ENCODE measurements around the gene ARSD.
"Not testable (repeated sequence)": the region's sequence is repeated elsewhere in the genome, so short reads cannot be mapped to it uniquely, and the experiment has no call there.

ARSD gene, protein sequence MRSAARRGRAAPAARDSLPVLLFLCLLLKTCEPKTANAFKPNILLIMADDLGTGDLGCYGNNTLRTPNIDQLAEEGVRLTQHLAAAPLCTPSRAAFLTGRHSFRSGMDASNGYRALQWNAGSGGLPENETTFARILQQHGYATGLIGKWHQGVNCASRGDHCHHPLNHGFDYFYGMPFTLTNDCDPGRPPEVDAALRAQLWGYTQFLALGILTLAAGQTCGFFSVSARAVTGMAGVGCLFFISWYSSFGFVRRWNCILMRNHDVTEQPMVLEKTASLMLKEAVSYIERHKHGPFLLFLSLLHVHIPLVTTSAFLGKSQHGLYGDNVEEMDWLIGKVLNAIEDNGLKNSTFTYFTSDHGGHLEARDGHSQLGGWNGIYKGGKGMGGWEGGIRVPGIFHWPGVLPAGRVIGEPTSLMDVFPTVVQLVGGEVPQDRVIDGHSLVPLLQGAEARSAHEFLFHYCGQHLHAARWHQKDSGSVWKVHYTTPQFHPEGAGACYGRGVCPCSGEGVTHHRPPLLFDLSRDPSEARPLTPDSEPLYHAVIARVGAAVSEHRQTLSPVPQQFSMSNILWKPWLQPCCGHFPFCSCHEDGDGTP

DNA sequence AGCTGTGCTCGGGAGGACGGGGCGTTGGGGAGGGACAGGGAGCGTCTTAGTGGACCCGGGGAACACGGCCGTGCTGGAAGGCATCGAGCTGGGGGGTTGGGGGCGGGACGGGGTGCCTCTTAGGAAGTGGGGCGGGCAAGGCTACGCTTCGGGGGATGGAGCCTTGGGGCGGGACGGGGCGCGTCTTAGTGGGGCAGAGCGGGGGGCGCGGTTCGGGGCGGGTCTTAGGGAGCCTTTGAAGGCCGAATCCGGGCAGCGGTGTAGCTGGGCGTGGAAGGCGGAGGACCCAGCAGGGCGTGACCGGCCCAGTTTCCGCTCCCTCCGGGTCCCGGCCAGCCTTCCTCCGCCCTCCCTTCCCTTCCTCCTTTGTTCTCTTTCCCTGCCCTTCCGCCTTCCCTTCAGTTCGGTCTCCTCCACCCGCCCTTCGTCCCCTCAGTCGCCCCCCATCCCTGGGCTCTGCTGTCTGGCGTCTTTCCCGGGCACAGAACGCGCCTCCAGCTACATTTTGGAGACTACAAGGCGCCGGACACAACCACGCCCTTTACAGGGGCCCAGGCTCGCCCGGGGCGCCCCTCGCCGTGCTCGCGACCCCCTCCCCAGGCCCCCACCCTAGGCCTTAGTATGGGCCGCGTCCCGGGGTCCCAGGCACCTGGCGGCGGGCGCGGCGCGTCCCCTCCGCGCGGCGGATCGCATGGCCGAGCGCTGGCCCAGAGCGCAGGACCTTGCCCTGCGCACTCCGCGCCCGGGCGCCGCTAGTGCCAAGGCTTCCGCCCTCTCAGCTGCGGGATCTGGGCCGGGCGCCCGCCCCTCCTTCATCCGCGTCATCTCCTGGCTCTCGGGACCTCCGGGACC is at the start of gene ARSD:
Gene ARSD, minus strand, starts transcription at position 757 of the 852 bp plus-strand sequence. Its CDS starts 64 bp downstream, at position 693.
- peak; percentile 10 to 18 for DNase-seq (ENCODE audit: low read depth in 2 of 2)

DNA sequence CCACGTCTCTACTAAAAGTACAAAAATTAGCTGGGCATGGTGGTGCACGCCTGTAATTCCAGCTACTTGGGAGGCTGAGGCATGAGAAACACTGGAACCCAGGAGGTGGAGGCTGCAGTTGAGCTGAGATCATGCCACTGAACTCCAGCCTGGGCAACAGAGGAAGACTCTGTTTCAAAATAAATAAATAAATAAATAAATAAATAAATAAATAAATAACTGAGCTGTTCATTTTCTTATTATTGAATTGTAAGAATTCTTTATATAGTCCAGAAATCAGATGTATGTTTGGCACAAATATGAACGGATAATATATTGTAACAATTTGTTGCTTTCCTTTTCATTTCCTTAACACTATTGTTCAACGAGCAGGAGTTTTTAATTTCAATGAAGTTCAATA is 49.5 kb upstream of the ARSD start:
- not testable (repeated sequence) for DNase-seq (ENCODE audit: low read depth in 2 of 2)

DNA sequence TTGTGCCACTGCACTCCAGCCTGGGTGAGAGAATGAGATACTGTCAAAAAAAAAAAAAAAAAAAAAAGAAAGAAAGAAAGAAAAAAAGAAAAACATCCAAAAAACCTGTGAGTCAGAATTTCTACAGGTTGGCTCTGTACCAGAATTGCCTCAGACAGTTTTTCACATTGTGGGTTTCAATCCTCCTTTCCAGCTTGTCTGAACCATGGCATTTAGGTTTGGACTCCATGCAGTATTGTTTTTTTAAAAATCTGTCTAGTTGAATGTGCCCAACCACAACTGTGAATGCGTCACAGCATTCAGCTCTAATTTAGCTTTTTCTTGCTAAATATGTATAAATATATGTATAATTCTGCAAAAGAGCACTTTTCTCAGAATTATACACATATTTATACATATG is 45.8 kb upstream of the ARSD start:
- DNase-seq (ENCODE audit: low read depth in 2 of 2), result no peak

DNA sequence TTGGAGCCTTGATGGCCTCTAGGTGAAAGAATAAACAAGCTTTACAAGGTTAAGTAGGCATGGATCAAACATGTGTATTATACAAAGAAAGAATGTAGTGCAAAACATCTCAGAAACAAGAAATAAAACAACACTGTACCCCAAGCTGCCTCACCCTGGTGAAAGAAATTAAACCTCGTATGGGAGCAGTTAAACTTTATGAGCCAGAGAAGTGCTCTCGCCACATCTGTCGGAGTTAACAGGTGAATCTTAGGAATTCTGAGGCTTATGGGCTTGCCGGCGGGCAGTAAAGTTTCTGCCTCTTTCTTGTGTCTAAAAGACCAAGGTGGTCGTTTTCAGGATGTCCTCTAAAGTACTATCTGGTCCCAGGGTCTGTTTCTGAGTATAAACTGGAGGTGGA is 43.3 kb upstream of the ARSD start:
- DNase-seq (ENCODE audit: low read depth in 2 of 2), result no peak

DNA sequence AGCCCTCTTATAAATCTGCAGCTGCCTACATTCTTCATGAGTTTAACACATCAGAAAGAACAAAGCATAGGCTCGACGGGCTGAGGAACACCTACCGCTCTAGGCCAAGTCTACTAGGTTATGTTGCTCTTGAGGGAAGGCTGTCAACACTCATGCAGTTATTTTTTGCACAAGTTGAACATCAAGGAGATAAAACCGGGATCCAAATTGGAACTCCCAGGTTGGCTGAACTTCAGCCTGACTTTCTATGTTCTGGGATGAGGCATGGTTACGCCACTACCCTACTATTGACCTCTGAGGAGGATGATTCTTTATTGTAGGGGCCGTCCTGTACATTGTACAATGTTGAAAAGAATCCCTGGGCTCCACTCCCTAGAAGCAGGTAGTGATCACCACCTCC is 39.9 kb upstream of the ARSD start:
- DNase-seq (ENCODE audit: low read depth in 2 of 2), result no peak

DNA sequence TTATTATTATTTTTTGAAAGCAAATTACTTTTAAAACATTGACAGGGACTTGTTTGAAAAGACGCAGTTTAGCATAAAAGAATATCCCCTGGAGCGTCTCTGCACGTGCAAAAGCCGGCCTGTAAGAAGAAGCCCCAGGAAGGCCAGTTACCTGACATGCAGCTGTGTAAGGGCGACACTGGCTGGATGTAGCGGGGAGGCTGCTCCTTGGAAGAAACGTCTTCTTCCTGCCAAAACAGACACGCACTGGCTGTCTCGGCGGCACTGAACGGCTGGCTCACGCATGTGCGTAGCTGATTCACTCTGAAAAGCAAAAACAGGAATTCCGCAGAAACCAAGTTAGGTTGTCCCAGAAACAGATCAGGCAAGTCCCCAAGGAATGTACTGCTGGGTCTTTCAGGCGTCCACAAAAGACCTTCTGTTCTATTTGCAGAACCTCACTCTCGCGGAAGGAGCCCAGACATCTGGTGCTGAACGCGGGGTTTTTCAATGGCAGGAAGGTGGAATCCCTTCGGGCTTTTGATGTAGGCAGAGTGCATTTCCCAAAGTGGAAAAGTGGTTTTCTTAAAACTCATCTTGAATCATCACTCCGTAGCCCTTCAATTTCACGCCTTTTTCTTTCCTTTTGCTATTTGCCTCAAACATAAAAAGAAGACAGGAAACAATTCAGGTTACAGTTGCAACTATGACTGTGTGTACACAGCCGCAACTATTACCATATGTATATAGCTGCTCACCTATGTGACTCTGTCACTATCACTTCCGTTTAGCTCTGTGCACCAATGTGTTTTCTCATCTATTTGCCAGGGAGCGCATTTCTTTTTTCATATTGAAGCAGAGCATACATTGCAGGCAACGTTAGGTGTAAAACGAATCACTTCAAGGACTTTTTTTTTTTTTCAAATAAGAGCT is 39.1 kb upstream of the ARSD start:
- DNase-seq (ENCODE audit: low read depth in 2 of 2), result no peak

DNA sequence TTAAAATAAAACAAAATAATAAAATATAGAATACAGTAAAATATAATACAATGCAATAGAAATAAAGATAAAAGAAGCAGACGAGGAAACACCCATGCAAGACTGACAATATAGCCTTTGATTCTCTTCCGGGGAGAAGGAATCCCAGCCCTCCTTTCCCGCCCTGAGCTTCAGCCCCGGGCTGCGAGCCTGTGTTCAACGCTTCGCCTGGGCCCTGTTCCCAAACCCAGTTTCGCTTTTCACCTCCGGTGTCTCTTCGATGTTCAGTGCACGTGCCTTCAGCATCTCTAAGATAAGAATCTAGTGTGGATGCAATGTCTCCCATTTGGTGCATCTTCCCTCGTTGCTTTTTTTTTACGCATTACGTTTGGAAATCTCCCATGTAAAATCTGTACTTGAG is 38.4 kb upstream of the ARSD start:
- DNase-seq (ENCODE audit: low read depth in 2 of 2), result no peak

DNA sequence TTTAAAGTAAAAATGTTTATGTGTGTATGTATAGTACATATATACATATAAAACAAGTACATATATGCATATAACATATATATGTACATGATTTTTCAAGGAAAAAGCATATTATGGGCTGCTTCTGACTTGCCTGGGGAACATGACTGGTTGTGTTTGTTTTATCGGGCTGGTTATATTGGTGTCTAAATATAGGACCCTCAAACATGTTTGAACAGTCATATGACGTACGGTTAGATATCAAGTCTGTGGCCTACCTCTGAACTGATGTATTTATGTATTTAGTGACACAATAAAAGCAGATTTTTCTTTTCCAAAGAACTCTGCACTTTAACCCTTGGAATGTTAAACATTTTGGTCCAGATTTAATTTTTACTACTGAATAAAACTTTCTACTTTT is 37.9 kb upstream of the ARSD start:
- DNase-seq (ENCODE audit: low read depth in 2 of 2), result no peak

DNA sequence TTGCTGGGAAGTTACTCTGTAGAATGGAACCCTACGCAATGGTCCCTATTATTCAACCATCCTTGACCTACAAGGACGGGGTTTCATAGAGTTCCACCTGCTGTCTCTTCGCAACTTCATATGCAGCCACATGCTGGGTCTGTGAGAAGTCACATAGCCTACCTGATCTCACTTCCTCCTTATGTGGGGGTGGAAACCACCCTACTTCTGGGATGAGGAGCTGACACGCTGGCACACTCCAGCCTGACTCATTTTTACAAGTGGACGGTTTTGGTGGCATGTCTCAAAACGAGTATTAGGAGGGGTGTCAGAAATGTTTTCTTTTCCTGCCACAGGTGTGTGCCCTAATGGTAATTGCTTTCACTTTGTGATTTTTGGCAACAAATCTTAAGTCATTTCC is 36.8 kb upstream of the ARSD start:
- no peak for DNase-seq (ENCODE audit: low read depth in 2 of 2)

DNA sequence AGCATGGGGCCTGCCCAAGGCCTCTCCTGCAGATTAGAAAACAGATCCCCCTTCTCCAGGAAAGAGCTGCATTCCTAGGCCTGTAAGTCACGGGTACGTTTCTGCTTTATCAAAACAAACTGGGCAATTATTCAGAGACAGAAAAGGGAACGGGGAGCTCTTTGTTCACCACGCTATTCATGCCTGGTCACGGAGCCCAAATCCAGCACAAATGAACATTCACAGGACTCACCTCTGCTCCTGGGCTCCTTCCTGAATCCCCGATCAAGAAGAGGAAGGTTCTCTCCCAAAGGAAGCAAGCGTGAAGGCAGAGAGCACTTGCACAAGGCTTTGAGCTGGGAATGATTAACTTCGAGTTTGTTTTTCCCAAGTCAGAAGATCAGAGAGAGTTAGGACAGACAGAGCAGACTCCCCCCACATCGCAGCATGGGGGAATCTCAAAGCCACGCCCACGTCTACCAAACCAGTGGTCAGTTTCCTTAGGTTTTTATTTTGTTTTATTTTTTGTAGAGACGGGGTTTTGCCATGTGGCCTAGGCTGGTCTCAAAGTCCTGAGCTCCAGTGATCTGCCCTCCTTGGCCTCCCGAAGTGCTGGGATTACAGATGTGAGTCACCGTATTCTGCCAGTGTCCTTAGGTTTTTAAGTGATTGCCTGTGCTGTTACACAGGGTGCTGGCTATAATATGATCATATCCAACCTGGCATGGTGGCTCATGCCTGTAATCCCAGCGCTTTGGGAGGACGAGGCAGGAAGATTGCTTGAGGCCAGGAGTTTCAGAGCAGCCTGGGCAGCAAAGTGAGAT is 35.1 kb upstream of the ARSD start:
- DNase-seq (ENCODE audit: low read depth in 2 of 2), result not testable (repeated sequence)

DNA sequence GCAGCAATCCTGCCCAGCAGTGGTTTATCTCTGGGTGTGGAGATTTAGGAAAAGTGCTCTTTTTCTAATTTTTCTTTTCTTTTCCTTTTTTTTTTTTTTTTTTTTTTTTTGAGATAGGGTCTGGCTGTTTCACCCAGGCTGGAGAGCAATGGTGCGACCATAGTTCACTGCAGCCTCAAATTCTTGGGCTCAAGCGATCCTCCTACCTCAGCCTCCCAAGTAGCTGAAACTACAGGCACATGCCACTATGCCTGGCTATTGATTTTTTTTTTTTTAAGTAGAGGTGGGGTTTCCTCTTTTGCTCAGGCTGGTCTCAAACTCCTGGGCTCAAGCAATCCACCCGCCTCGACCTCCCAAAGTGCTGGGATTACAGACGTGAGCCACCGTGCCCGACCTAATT is 34.3 kb upstream of the ARSD start:
- DNase-seq (ENCODE audit: low read depth in 2 of 2), result not testable (repeated sequence)

DNA sequence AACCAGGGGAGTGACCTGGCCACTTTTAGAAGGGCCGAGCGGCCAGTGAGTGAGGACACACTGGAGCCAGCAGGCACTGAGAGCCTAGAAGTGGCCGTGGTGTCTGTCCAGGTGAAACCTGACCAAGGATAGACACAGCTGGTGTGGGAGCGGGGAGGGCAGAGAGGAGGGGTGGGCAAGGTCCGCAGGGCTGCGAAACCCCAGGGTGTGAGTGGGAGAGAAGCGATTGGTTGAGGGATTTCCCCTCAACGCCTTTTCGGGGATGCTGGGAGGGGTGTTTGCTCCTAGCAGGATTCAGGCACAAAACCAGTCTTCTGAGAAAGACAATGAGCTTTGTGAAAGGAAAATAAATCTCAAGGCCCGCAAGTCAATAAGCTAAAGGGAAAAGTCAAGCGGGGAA is 33.2 kb upstream of the ARSD start:
- DNase-seq (ENCODE audit: low read depth in 2 of 2), result no peak

DNA sequence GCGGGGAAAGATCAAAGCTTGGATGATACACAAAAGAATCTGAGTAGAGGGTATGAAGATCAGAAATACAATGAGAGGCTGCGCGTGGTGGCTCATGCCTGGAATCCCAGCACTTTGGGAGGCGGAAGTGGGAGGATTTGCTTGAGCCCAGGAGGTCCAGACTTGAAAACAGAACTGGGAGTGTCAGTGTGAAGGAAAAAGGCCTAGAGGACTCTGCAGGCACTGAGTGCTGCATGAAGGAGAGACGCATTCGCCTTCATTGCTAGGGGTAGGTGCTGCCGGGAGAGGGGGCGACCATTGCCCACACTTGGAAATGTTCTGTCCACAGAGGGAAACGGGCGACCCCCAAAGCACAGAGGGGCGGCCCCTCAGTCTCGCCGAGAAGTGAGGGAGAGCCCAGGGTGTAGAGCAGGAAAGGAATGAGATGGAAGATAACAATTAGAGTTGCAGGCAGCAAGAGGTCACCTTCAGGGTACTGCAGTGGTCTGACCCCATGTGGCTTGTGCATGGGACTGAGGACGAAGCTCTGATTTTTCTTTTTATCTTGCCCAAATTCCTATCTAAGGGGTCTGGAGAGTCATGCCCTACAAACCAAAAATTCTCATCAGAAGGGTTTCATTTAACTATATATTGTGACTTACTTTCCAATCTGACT is 31.8 kb upstream of the ARSD start:
- DNase-seq (ENCODE audit: low read depth in 2 of 2), result no peak

DNA sequence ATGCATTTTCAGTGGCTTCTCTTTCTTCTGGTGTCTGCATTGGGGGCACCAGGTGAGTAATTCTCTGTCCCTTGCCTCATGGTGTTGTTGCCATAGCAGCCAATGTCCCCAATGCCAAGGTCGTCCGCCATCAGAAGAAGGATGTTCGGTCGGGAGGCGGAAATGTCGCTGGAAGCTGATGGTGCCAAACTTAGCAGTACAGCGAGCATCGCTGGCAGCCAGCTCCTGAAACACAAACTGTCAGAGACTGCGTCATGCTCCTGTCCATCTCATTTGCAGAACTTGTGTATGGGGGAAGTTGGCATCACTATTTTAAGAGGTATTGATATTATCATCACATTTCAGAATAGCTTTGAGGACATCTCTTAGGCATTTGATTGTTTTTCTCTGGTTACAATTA is 29.1 kb upstream of the ARSD start:
- no peak for DNase-seq (ENCODE audit: low read depth in 2 of 2)

DNA sequence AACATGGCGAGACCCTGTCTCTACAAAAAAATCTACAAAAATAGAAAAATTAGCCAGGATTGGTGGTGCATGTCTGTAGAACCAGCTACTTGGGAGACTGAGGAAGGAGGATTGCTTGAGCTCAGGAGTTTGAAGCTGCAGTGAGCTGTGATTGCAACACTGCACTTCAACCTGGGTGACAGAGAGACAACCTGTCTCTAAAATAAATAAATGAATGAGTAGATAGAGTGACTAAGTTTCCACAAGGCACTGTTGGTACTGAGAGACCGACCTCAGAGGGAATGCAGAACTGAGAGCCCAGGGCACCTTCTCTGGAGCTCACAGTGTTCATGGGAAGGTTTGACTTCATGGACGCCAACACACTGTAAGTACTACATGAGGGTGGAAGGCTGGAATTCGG is 26.7 kb upstream of the ARSD start:
- DNase-seq (ENCODE audit: low read depth in 2 of 2), result no peak

DNA sequence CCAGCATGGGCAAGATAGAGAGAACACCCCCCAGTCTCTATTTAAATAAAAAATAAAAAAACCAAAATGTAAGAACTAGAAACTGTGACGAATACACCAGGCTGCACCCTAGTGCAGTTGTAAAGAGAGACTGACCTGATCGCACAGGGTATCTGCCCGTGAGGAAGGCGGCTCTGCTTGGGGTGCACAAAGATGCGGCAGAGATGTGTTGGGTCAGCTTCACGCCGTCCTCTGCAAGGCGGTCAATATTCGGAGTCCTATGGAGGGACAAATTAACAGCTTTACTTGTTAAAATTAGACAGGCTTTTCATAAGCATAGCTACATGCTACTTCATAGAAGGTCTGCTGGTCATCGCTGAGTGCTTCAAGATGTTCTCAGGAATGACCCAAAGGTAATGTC is 26.1 kb upstream of the ARSD start:
- DNase-seq (ENCODE audit: low read depth in 2 of 2), result no peak

DNA sequence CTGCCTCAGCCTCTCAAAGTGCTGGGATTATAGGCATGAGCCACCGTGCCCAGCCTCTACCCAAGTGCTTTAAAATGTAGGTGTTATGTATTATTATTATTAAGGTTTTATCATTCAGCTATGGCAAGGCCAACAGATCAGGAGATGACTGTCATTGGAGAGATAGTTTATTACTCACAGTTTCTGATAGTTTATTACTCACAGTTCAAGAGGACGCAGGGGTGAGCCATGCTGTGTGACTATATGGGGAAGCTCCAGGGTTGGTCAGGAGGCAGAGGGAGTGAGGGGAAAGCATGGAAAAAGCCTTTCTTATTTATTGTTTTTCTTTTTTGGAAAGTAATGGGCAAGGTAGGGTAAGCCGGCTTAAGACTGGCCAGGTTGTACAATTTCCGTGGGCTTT is 25.4 kb upstream of the ARSD start:
- no peak for DNase-seq (ENCODE audit: low read depth in 2 of 2)

DNA sequence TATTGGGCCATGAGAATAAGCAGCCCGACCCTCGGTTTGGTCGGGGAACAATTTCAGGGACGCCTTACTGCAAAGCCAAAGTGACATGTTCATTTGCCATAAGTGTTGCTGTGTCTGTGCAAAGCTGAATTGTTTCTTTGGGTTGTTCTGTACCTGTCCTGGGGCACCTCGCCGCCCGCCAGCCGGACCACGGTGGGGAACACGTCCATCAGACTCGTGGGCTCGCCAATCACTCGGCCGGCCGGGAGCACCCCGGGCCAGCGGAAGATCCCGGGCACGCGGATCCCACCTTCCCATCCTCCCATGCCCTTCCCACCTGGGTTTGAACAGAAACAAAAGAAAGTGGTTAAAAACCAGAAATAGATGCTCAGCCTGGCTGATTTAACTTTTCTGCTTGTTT is 8.8 kb upstream of the ARSD start:
- DNase-seq (ENCODE audit: low read depth in 2 of 2), result not testable (repeated sequence)

DNA sequence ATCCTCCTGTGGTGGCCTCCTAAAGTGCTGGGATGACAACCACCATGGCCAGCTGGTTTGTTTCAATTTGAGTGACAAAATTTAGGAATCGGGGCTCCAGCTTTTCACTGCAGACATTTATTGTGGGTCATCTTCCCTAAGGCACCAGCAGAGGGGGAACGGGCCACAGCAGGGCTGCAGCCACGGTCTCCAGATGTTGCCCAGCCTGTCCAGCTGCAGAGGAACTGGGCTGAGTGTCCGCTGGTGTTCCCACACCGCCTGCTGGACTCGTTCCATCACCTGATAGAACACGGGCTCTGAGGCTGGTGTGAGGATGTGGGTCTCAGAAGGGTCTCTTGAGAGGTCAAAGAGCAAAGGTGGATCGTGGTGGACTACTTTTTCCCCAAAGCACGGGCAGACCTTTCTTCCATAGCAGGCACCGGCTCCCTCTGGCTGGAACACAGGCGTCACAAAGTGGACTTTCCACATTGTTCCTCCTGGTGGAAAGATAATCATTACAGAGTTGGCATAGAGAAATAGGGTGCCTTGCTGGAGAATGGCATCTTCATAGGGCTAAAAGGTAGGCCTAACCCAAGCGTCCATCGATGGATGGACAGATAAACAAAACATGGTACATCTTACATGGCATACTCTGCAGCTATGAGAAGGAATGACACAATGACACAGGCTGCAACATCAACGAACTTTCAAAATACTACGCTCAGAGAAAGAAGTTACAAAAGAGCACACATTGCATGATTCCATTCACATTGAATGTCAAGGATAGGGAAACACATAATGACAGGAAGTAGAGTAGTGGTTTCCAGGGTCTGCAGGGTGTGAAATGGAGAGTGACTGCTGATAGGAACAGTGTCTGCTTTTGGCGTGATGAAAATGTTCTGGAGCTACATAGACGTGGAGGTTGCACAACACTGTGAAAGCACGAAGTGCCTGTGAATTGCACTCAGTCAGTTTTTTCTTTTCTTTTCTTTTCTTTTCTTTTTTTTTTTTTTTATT is 5.9 kb upstream of the ARSD start:
- DNase-seq (ENCODE audit: low read depth in 2 of 2), result no peak
